A673 (cell line): ENCODE data around the gene SMAD3.

ENCODE experiments used
- CTCF ChIP-seq: fragments of 300-800, 200-600 bp; sonication (generic); conservative IDR thresholded peaks from 2 replicates; pipeline ENCODE4 v1.5.1; 2017; ENCODE audit warnings: low read depth, mild to moderate bottlenecking, antibody characterized with exemption, low read length, moderate library complexity, mixed read lengths
- EZH2 ChIP-seq: fragments of 200-600 bp; sonication (generic); IDR thresholded peaks from 2 replicates; pipeline ENCODE4 v1.6.1; 2017; ENCODE audit warnings: borderline replicate concordance, low read depth, mild to moderate bottlenecking, mixed read lengths, antibody characterized with exemption, low read length; ENCODE audit not compliant: poor library complexity, severe bottlenecking

- TF ChIP-seq CTCF, result no peak
- no peak for TF ChIP-seq EZH2
Measured at GRCh38 chr15:67192185-67192820, 126.9 kb downstream of the SMAD3 start.
